Measurements from ENCODE around the gene SERPINA1.
"Not testable (repeated sequence)": the region's sequence is repeated elsewhere in the genome, so short reads cannot be mapped to it uniquely, and the experiment has no call there.

SERPINA1 gene

GRCh38 chr14:94369766-94370523, 18.5 kb downstream of the SERPINA1 start:
- DNase-seq (ENCODE audit: low spot score), result not testable (repeated sequence)

GRCh38 chr14:94368956-94369355, 19.4 kb downstream of the SERPINA1 start:
- DNase-seq (ENCODE audit: low spot score), result no peak

GRCh38 chr14:94368243-94368590, 20.2 kb downstream of the SERPINA1 start:
- DNase-seq (ENCODE audit: low spot score), result no peak

- no peak for DNase-seq (ENCODE audit: low spot score)
Measured at GRCh38 chr14:94367347-94368242, 20.8 kb downstream of the SERPINA1 start.

GRCh38 chr14:94366146-94366915, 22.1 kb downstream of the SERPINA1 start, which contains the start of gene SERPINA2:
SERPINA2 (minus strand) TSS chr14:94366698.
- DNase-seq (ENCODE audit: low spot score), result no peak

- no peak for DNase-seq (ENCODE audit: low spot score)
Measured at GRCh38 chr14:94365624-94366023, 22.8 kb downstream of the SERPINA1 start.

GRCh38 chr14:94364964-94365363, 23.4 kb downstream of the SERPINA1 start:
- DNase-seq (ENCODE audit: low spot score), result no peak

GRCh38 chr14:94364037-94364436, 24.4 kb downstream of the SERPINA1 start:
- no peak for DNase-seq (ENCODE audit: low spot score)

- no peak for DNase-seq (ENCODE audit: low spot score)
Measured at GRCh38 chr14:94363151-94363624, 25.2 kb downstream of the SERPINA1 start.

- no peak for DNase-seq (ENCODE audit: low spot score)
Measured at GRCh38 chr14:94362614-94363133, 25.7 kb downstream of the SERPINA1 start.

- no peak for DNase-seq (ENCODE audit: low spot score)
Measured at GRCh38 chr14:94361682-94362081, 26.7 kb downstream of the SERPINA1 start.

GRCh38 chr14:94360945-94361565, 27.3 kb downstream of the SERPINA1 start:
- DNase-seq (ENCODE audit: low spot score), result no peak

GRCh38 chr14:94357166-94357565, 31.2 kb downstream of the SERPINA1 start:
- DNase-seq (ENCODE audit: low spot score), result no peak

GRCh38 chr14:94356379-94357056, 31.9 kb downstream of the SERPINA1 start:
- no peak for DNase-seq (ENCODE audit: low spot score)

GRCh38 chr14:94355191-94355794, 33.1 kb downstream of the SERPINA1 start:
- DNase-seq (ENCODE audit: low spot score), result no peak

- DNase-seq (ENCODE audit: low spot score), result no peak
Measured at GRCh38 chr14:94354638-94355185, 33.7 kb downstream of the SERPINA1 start.

- not testable (repeated sequence) for DNase-seq (ENCODE audit: low spot score)
Measured at GRCh38 chr14:94354190-94354589, 34.2 kb downstream of the SERPINA1 start.

- DNase-seq (ENCODE audit: low spot score), result no peak
Measured at GRCh38 chr14:94349276-94349675, 39.1 kb downstream of the SERPINA1 start.

GRCh38 chr14:94348836-94349235, 39.6 kb downstream of the SERPINA1 start:
- no peak for DNase-seq (ENCODE audit: low spot score)

- no peak for DNase-seq (ENCODE audit: low spot score)
Measured at GRCh38 chr14:94346841-94347240, 41.6 kb downstream of the SERPINA1 start.

Measured in HuH-7.5 (cell line).